GM12864 (cell line): ENCODE data around the gene ZNF747.

Source experiments
- DNase-seq: peaks from one replicate; pipeline ENCODE4 v3.0.0-alpha.2; 2011; ENCODE audit warnings: low read depth
- H3K4me3 ChIP-seq: 2 replicates; pipeline ENCODE4 v1.5.1; 2011; ENCODE audit warnings: mild to moderate bottlenecking, low read depth, low read length, control low read depth
- TF ChIP-seq, protein P1 (sequence below): IDR thresholded peaks from 2 replicates; pipeline ENCODE4 v1.5.1; 2011; ENCODE audit warnings: low read depth, mild to moderate bottlenecking, moderate library complexity, low read length, control low read depth, inconsistent platforms; ENCODE audit errors: missing control alignments

Gene ZNF747

DNA sequence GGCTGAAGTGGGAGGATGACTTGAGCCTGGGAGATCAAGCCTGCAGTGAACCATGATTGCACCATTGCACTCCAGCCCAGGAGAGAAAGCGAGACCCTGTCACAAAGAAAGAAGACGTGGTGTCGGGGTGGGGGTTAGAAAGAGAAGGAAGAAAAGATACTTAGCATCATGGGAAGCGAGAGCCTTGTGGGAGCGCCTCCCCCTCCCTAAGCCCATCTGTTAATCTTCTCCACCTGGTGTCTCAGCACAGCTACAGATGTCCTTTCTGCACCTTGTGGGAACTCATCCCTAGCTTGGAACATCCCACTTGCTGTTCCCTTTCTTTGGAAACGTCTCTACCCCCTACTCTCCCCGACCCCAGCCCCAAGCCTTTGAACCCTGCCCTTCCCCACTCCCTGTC, 30.9 kb upstream of the ZNF747 start:
- TF ChIP-seq, protein P1, sequence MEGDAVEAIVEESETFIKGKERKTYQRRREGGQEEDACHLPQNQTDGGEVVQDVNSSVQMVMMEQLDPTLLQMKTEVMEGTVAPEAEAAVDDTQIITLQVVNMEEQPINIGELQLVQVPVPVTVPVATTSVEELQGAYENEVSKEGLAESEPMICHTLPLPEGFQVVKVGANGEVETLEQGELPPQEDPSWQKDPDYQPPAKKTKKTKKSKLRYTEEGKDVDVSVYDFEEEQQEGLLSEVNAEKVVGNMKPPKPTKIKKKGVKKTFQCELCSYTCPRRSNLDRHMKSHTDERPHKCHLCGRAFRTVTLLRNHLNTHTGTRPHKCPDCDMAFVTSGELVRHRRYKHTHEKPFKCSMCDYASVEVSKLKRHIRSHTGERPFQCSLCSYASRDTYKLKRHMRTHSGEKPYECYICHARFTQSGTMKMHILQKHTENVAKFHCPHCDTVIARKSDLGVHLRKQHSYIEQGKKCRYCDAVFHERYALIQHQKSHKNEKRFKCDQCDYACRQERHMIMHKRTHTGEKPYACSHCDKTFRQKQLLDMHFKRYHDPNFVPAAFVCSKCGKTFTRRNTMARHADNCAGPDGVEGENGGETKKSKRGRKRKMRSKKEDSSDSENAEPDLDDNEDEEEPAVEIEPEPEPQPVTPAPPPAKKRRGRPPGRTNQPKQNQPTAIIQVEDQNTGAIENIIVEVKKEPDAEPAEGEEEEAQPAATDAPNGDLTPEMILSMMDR = no peak
- no peak for DNase-seq
- no peak overlapping the region for H3K4me3 ChIP-seq

DNA sequence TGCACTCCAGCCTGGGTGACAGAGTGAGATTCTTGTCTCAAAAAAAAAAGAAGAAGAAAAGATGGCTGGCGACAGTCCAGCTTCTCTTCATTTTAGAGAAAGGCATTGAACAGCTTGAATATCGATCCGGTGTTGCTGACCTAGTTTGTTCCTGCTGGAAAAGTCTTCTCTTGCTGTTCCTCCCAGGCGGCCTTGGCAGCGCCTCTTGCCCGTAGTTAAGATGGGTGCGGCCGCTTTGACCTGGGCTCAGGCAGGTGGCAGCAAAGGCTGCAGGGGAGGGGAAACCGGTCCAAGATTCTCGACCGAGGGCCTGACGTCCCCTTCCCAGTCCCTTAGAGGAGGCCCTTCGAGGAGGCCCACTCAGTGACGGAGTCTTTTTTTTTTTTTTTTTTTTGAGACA, 27.4 kb upstream of the ZNF747 start:
- DNase-seq = no peak
- H3K4me3 ChIP-seq = peak overlapping the region; percentile 63
- TF ChIP-seq, protein P1 = no peak

DNA sequence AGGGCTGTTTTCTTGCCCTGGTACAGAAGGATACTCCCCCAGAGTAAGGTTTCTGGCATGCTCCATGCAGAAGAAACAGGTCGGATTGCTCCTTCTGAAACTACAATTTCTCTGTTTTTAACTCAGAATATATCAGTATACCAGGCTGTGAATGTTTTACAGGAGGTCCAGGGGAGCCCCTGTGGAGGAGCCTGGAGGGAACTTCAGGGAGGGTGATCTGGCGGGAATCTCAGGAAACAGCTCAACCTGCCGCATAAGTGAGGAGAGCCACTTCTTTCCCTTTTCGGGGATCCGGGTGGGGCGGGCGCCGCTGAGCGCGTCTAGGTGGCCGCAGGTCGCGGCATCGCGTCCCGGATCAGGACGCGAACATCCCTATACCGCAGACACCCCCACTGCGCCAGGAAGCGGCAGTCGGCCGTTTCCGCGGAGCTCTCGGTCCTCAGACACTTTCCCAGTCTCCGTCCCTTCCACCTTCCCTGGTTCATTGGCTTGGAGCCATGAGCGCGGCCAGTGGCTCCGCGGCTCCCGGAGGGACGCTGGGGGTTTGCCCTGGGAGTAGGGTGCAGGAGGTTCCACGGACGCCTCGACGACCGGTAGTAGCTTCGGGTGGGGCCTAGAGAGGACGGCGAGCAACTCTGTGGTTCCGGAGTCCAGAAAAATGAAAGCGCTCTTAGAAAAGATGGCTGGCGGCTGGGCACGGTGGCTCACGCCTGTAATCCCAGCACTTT, 26.6 kb upstream of the ZNF747 start:
- TF ChIP-seq, protein P1 = no peak
- DNase-seq = no peak
- H3K4me3 ChIP-seq = peak overlapping the region; percentile 63

DNA sequence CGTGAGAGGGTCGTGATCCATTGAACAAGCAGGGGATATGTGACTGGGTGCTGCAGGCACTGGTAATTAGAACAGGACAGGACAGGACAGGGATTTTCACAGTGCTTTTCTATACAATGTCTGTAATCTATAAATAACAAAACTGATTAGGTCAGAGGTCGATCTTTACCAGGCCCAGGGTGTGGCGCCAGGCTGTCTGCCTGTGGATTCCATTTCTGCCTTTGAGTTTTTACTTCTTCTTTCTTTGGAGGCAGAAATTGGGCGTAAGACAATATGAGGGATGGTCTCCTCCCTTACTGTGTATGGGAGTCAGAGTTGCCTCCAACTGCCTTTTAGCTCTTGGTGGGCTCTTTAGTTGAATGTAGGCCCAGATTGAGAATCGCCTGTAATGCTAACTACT, 25.0 kb upstream of the ZNF747 start:
- no peak overlapping the region for H3K4me3 ChIP-seq
- TF ChIP-seq, protein P1 = no peak
- DNase-seq = no peak

DNA sequence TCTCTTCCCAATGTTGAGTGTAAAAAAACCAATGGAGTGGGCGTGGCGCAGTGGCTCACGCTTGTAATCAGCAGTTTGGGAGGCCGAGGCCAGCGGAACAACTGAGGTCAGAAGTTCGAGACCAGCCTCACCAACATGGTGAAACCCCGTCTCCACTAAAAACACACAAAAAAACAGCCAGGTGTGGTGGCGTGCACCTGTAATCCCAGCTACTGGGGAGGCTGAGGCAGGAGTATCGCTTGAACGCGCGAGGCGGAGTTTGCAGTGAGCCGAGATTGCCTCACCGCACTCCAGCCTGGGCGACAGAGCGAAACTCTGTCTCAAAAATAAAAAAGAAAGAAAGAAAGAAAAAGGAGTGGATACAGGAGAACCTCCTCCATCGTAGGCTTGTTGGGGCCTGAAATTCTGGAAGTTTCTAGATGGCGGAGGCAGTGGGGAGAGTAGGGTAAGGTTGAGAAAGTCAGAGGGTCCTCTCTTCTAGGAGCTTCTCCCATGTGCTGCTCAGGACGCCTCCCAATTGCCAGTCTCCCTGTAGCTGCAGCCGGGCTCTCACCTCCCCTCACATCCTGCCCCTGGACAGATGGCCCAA, 24.2 kb upstream of the ZNF747 start:
- peak overlapping the region; percentile 85 for H3K4me3 ChIP-seq
- no peak for DNase-seq
- TF ChIP-seq, protein P1 = no peak

DNA sequence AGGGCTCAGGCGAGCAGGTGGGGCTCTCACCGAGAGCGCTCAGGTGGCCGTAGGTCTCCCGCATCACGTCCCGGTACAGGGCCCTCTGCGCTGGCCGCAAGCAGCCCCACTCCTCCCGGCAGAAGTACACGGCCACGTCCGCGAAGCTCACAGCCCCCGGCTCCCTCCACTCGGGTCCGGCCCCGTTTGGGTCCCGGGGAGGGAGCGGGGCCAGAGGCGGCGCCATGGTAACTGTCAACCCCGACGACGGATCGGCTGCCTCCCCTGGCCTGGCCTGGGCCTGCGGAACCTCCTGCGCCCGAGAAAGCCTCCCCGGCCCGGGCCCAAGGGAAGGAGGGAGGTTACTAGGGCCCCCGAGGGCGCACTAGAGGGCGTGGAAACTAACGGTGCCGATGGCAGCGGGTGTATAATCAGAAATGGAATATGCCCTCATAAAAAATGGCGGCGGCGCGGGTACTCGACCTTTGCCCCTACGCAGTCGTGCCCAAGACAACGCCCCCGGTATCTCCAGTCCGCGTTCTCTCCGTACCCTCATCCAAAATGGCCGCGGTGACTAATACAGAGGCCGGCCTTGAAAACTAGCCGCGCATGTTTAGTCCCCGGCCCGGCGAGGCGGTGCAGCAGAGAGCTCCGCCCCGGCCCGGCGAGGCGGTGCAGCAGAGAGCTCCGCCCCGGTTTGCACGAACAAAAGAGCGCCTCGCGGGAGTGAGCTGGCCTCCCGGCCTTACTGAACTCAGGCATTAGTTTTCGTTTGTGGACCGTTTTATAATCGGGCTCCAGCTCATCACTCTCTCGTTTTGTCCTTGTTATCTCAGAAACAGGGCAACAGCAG, 23.5 kb upstream of the ZNF747 start, which contains the start of gene ZNF764:
Gene ZNF764 (minus strand): TSS at position 418 of the 832 bp plus-strand sequence. CDS start 192 bp downstream, at position 226.
- TF ChIP-seq, protein P1 = peak; percentile 30
- H3K4me3 ChIP-seq = peak within 1 kb of the TSS; percentile 85
- DNase-seq = peak; percentile 93
